GM18861 (cell line): Measurements from ENCODE around the gene VARS1.
"Not testable (repeated sequence)": the region's sequence is repeated elsewhere in the genome, so short reads cannot be mapped to it uniquely, and the experiment has no call there.

Source experiments
- ATAC-seq: cut with Tn5 transposase; IDR thresholded peaks from one replicate; pipeline ENCODE4 v1.9.1; 2021; ENCODE audit not compliant: unreplicated experiment

The VARS1 gene

GRCh38 chr6:31794866-31795615 is 511 bp downstream of the VARS1 start:
- no peak for ATAC-seq

DNA sequence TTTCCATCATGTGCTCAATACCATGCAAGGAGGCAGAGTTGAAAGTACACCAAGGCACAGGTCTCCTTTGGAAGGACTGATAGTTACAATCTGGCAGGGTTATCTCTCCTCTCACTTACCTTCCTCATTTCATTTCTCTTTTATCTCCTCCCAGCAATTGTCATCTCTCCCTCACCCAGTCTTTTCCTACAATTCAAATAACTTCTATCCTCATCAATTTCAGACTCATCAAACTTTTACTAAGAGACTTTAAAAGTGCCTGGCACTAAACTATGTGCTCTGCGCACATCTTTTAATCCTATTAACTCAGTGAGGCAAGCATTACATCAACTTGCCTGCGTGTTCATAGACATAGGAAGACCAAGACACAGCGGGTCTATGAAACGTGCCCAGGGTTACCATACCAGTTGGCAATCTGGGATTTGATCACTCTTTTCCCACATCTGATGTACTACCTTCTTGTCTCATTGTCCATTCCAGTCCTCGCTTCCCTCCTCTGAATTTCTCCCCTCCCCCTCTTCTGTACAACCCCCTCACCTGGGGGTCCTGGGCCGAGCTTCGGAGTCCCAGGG is 1.2 kb downstream of the VARS1 start:
- ATAC-seq, result no peak

DNA sequence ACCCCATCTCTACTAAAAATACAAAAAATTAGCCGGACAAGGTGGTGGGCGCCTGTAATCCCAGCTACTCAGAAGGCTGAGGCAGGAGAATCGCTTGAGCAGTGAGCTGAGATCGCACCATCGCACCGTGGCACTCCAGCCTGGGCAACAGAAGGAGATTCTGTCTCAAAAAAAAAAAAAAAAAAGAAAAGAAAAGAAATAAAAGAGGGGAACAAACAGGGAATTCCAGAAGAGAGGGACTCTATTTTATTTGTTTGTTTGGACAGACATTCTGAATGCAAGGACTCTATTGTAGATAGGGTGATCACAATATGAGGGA is 1.7 kb downstream of the VARS1 start:
- not testable (repeated sequence) for ATAC-seq

DNA sequence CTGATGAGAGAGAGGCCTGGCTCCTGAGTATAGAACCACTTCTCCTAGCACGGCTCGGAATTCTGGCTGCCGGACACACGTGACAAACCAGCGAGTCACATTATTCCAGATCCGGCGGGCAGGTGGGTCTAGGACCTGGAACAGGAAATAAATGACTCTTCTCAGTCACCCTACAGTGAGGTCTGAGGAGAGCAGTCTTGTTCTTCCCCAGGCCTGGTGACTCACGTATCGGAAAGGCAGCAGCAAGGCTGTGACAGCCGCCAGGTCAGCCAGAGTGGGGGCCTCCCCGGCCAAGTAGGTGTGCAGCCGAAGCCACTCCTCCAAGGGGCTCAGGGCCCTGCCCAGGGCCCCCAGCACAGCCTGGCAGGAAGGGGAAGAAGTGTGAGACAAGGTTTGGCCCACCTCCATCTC is 2.8 kb downstream of the VARS1 start:
- no peak for ATAC-seq

DNA sequence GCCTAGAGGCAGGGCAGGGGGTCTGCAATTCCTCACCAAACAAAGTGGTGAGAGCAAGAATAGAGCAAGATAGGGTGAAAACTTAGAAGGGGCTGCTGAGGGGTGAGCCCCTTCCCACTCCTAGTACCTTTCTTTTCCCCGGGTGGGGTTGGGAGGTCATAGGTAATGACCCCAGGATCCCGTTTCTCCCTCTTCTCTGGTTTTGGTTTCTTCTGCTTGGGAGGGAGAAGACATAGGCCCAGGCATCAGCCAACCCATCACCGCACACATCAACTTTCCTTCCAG is 3.5 kb downstream of the VARS1 start:
- no peak for ATAC-seq

DNA sequence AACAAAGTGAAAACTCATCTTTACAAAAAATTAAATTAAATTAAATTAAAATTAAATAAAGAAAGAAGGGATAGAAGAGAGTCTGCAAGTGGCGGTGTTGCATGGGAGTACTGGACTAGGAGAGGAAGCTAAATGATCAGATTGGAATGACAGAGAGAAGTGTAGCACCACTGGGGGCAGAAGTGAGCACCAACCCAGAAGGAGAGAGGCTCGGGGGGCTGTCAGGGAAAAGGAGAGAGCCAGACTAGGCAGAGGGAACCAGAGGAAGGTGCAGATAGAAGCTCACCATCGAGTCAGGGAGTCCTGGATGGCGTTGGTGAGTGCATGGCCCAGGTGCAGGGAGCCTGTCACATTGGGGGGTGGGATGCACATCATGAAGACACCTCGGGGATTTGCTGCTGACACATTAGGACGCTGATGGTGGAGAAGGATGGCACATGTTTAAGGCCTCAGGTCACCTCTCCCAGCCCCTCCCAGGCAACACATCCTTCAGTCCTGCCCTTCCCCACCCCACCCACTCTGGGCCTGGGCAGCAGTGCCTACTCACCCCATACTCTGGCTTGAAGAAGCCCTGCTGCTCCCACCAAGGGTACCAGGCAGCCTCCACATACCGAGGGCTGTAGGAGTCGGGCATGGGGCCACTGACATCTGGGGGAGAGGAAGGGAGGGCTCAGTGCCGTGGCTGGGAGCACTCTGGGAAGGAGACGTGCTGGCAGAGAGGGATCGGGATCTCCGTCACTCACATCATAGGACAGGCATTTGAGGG is 4.0 kb downstream of the VARS1 start:
- ATAC-seq, result no peak

DNA sequence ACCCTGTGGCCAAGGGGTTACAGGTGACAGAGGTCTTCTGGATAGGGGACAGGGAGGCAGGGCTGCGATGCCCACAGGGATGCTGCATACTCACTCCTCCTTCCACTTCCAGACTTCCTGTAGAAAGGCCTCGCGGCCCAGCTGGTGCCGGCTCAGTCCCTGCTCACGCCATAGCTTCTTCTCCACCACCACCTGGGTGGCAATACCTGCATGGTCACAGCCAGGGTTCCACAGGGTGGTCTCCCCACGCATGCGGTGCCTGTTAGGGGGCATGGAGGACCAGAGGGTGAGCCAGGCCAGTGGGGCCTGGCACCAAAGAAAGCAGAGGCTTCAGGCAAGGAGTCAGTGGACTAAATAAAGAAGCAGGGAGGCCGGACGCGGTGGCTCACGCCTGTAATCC is 10.1 kb downstream of the VARS1 start:
- no peak for ATAC-seq

DNA sequence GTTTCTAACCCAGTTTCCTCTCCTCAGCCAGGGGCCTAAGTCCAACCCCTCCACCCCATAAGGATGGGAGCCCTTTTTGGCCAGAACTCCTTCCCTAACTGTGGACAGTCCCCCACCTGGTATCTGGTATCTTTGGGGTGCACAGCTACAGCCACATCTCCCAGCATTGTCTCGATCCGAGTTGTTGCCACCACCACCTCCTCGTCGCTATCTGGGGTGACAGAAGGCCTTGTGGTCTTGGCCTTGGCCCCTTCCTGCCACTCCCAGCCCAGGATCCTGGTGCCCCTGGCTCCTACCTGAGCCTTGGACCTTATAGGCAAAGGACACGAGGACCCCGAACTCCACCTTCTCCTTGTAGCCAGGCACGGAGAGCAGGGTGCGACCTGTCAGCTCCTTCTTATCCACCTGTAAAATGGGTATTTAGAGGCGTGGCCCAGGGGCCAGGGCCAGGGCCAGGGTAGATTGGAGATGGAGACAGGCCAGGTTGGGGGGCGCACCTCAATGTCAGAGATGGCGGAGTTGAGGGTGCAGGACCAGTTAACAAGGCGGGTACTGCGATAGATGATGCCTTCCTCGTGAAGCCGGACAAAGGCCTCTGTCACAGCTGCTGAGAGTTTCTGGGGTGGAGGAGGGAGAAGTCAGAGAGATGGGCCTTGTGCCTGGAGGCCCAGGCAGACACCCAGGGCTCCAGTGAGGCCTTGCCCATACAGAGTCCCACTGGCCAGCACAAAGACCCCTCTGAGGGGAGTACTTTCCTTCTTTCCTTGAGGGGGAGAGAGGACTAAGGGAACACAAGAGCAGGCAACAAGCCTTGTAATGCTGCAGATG is 11.2 kb downstream of the VARS1 start:
- no peak for ATAC-seq

- ATAC-seq, result no peak
Observed at GRCh38 chr6:31782126-31782855, 13.3 kb downstream of the VARS1 start.

- no peak for ATAC-seq
Observed at GRCh38 chr6:31781244-31782125, 14.1 kb downstream of the VARS1 start.

GRCh38 chr6:31780507-31781243 is 14.9 kb downstream of the VARS1 start:
- ATAC-seq, result no peak

DNA sequence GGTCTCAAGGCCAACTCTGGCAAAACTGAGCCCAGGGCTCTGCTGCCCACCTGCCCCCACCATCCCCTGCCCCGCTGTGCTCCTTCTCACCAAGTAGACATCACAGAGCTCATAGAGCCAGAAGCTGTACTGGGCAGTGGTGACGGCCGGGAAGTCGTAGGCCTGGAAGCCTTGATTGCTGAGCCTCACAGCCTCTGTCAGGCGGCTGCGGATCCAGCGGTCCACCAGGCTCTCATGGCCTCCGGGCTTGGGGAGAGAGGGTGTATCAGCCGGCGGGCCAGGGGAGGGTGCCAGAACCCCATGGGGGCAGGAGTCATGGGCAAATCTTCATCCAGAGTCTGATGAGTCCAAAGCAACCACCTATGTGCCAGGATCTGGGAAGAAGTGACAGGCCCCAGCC is 15.6 kb downstream of the VARS1 start:
- no peak for ATAC-seq

GRCh38 chr6:31778999-31779885 is 16.3 kb downstream of the VARS1 start:
- no peak for ATAC-seq

DNA sequence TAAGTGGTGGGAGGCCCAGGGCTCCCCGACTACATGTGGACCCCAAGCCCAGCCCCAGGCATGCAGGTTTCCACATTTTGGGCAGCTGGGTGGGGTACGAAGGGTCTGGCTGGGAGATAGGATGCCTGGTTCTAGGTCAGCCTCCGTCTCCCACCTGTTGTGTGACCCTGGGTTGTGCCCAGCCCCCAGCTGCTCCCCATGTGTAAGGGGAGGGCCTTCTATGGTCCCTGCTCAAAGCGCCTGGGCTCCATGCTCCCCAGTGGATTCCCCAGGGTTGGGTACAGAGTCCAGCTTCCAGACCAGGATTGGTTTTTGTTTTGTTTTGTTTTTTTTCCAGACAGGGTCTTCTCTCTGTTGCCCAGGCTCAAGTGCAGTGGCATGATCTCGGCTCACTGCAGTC is 17.4 kb downstream of the VARS1 start:
- ATAC-seq, result no peak

- ATAC-seq, result no peak
Observed at GRCh38 chr6:31777667-31778050, 17.9 kb downstream of the VARS1 start.

- peak; percentile 58 for ATAC-seq
Observed at GRCh38 chr6:31776989-31777666, 18.4 kb downstream of the VARS1 start, which contains the start of gene VWA7. TSS of gene VWA7 (minus strand) at chr6:31777328. CDS start at chr6:31776779, 549 bp downstream.

GRCh38 chr6:31776485-31776988 is 19.0 kb downstream of the VARS1 start:
- ATAC-seq, result no peak
